Measurements from ENCODE around the gene IL1RL1.
A peak's percentile ranks its signal among the peaks of the same experiment; 100 is the strongest.

The IL1RL1 gene

DNA sequence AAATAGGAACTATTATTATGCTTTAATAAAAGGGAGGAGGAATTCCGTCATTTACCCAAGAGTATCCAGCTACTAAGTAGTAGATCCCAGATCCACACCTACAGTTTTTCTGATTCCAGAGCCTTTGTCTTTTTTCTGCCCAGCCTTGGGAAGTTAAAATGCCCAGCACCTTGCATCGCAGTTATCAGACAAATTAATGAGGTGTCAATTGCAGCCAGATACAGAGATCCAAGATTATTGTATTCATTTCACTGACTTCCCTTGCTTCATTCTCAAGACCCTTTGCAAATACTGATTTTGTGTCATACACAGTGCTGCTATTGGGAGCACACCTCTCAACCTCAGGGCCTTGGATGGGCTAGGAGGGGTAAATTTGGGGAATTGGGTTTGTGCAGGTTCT lies 45.4 kb downstream of the IL1RL1 start:
- Histone ChIP-seq H3K27ac (ENCODE audit: low read length) (peak overlapping the region; percentile 43), H3K4me3 (ENCODE audit: low read depth in 1 of 2, low read length in 2 of 2) (peak overlapping the region; percentile 64 to 76)

DNA sequence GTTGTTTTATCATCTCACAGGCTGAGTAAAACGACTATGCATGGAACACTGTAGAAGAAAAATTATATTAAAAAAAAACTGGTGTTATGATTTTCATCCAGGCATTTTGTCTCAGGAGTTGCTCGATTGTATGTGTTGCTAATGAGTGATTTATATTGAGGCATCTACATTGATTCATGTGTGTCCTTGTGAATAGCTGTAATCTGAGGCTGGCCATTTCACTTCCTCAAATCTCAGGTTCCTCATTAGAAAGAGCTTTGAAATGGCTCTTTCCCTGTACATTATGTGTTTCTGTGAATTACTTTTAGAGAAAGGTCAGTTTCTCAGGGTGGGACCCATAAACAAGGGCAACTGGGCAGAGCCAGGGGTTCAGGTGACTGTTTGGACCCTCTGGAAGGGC lies 46.6 kb downstream of the IL1RL1 start:
- Histone ChIP-seq H3K4me1 (ENCODE audit: control insufficient read depth in 1 of 2, insufficient read depth in 2 of 2, low read length in 2 of 2) (no peaks in the 10 kb centered on the region), H3K4me3 (ENCODE audit: low read depth in 1 of 2, low read length in 2 of 2) (no peak overlapping the region), H3K9me3 (ENCODE audit: control insufficient read depth in 1 of 2, low read length in 2 of 2) (no peaks in the 10 kb centered on the region), H3K27me3 (ENCODE audit: low read depth, low read length) (no peaks in the 10 kb centered on the region), H3K27ac (ENCODE audit: low read length) (no peak overlapping the region), H3K36me3 (ENCODE audit: control insufficient read depth in 1 of 2, insufficient read depth in 2 of 2, low read length in 2 of 2) (no peaks in the 10 kb centered on the region)

More for the DNA sequence above, 45.4 kb downstream of the IL1RL1 start:
- Histone ChIP-seq H3K9me3 (ENCODE audit: control insufficient read depth in 1 of 2, low read length in 2 of 2) (no peaks in the 10 kb centered on the region), H3K36me3 (ENCODE audit: control insufficient read depth in 1 of 2, insufficient read depth in 2 of 2, low read length in 2 of 2) (no peaks in the 10 kb centered on the region), H3K27me3 (ENCODE audit: low read depth, low read length) (no peaks in the 10 kb centered on the region), H3K4me1 (ENCODE audit: control insufficient read depth in 1 of 2, insufficient read depth in 2 of 2, low read length in 2 of 2) (no peaks in the 10 kb centered on the region)

DNA sequence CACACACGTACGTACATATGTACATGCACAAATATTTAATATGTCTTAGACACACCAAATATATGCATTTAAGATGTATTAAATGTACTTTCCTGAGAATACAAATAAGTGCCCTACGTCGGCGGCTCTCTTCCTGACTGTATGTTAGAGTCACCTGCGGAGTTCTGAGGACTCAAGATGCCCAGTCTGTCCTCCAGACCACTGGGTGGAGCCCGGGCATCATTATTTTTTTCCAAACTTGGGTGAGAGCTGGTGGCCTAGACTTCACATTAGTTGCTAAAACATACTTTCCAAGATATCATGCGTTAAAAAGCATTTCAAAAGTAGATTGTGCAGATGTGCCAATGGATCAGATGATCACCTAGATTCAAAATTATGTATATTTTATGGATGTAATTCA lies 47.1 kb downstream of the IL1RL1 start:
- H3K4me3 ChIP-seq (ENCODE audit: low read depth in 1 of 2, low read length in 2 of 2) = no peak overlapping the region
- H3K36me3 ChIP-seq (ENCODE audit: control insufficient read depth in 1 of 2, insufficient read depth in 2 of 2, low read length in 2 of 2) = no peaks in the 10 kb centered on the region
- H3K4me1 ChIP-seq (ENCODE audit: control insufficient read depth in 1 of 2, insufficient read depth in 2 of 2, low read length in 2 of 2) = no peaks in the 10 kb centered on the region
- no peak overlapping the region for H3K27ac ChIP-seq (ENCODE audit: low read length)
- no peaks in the 10 kb centered on the region for H3K9me3 ChIP-seq (ENCODE audit: control insufficient read depth in 1 of 2, low read length in 2 of 2)
- no peaks in the 10 kb centered on the region for H3K27me3 ChIP-seq (ENCODE audit: low read depth, low read length)

DNA sequence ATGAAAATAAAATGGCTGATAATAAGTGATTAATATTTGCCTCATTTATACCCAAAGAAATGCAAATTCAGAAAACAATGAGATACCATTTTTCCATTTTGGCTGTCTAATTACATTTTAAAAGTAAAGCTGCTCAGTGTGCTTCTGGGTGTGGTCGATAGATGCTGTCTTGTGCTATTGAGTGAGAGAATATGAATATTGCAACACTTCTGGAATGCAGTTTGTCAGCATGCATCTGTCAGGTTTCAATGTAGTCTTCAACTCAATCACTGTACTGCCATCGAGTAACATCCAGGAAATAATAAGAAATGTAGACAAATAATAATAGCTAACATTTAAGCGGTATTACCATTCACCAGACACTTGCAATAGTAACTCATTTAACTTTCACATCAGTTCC lies 48.2 kb downstream of the IL1RL1 start:
- no peaks in the 10 kb centered on the region for H3K9me3 ChIP-seq (ENCODE audit: control insufficient read depth in 1 of 2, low read length in 2 of 2)
- no peak overlapping the region for H3K27ac ChIP-seq (ENCODE audit: low read length)
- no peaks in the 10 kb centered on the region for H3K4me1 ChIP-seq (ENCODE audit: control insufficient read depth in 1 of 2, insufficient read depth in 2 of 2, low read length in 2 of 2)

DNA sequence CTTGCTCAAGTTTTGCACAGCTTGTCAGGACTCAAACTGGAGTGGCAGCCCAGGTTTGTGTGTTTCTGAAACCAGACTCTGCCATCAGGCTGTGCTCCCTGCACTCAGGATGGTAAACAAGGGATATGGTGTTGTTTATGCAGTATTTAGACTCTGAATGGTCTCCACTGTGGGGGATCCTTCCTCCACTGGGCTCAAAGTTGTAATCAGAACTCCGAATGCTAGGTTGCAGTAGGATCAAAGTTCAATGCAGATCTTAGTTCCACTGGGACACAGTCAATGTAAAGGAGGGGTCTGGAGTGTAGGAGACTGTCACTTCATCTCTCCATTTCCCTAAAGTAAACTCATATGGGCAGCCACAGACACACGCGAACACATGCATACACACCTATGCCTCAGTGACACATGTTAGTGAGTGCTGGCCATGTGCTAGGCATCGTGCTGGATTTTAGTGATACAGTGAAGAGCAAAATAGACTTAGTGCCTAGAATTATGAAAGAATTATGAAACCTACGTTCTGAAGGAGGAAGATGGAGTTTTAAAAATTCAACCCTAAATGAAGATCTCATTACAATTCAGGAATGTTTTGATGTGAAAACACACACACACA lies 50.4 kb downstream of the IL1RL1 start:
- no peaks in the 10 kb centered on the region for H3K4me1 ChIP-seq (ENCODE audit: control insufficient read depth in 1 of 2, insufficient read depth in 2 of 2, low read length in 2 of 2)
- no peak overlapping the region for H3K27ac ChIP-seq (ENCODE audit: low read length)
- no peaks in the 10 kb centered on the region for H3K27me3 ChIP-seq (ENCODE audit: low read depth, low read length)
- no peaks in the 10 kb centered on the region for H3K36me3 ChIP-seq (ENCODE audit: control insufficient read depth in 1 of 2, insufficient read depth in 2 of 2, low read length in 2 of 2)
- H3K4me3 ChIP-seq (ENCODE audit: low read depth in 1 of 2, low read length in 2 of 2) = no peak overlapping the region
- peaks cover 0 to 11% of the 10 kb centered on the region in 2 donors for H3K9me3 ChIP-seq (ENCODE audit: control insufficient read depth in 1 of 2, low read length in 2 of 2)

More for the DNA sequence above, 48.2 kb downstream of the IL1RL1 start:
- Histone ChIP-seq H3K27me3 (ENCODE audit: low read depth, low read length) (no peaks in the 10 kb centered on the region), H3K36me3 (ENCODE audit: control insufficient read depth in 1 of 2, insufficient read depth in 2 of 2, low read length in 2 of 2) (no peaks in the 10 kb centered on the region), H3K4me3 (ENCODE audit: low read depth in 1 of 2, low read length in 2 of 2) (no peak overlapping the region)

DNA sequence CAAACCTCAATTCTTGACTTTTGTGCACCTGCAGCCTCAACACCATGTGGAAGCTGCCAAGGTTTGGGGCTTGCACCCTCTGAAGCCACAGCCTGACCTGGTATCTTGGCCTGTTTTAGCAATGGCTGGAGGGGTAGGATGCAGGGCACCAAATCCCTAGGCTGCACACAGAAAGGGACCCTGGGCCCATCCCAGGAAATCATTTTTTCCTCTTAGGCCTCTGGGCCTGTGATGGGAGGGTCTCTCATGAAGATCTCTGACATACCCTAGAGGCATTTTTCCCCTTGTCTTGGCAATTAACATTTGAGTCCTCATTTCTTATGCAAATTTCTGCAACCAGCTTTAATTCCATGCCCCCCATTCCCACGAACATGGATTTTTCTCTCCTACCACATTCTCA lies 54.4 kb downstream of the IL1RL1 start:
- Histone ChIP-seq H3K27me3 (ENCODE audit: low read depth, low read length) (no peaks in the 10 kb centered on the region), H3K27ac (ENCODE audit: low read length) (no peak overlapping the region), H3K4me1 (ENCODE audit: control insufficient read depth in 1 of 2, insufficient read depth in 2 of 2, low read length in 2 of 2) (no peaks in the 10 kb centered on the region), H3K4me3 (ENCODE audit: low read depth in 1 of 2, low read length in 2 of 2) (no peak overlapping the region), H3K36me3 (ENCODE audit: control insufficient read depth in 1 of 2, insufficient read depth in 2 of 2, low read length in 2 of 2) (no peaks in the 10 kb centered on the region), H3K9me3 (ENCODE audit: control insufficient read depth in 1 of 2, low read length in 2 of 2) (peaks cover 0 to 12% of the 10 kb centered on the region in 2 donors)

DNA sequence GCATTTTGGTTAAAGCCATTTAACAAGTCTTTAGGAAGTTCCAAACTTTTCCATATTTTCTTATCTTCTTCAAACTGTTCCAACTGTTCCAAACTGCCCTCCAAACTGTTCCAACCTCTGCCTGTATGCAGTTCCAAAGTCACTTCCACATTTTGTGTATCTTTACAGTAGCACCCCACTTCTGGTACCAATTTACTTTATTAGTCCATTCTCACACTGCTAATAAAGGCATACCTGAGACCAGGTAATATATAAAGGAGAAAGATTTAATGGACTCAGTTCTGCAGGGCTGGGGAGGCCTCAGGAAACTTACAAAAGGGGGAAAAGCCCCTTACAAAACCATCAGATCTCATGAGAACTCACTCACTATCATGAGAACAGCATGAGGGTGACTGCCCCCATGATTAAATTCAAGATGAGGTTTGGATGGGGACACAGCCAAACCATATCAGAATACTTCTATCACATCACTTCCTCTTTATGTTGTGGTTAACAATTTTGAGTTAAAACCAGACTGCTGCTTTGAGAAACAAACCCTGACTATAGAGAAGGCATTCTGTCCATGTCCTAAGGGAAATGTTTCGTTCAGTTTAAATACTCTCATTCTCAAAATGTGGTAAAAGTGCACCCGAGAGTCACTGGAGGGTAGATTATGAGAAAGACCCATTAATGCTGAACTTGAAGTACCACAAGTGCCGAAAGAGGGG lies 55.2 kb downstream of the IL1RL1 start:
- Histone ChIP-seq H3K27me3 (ENCODE audit: low read depth, low read length) (no peaks in the 10 kb centered on the region), H3K27ac (ENCODE audit: low read length) (no peak overlapping the region), H3K4me1 (ENCODE audit: control insufficient read depth in 1 of 2, insufficient read depth in 2 of 2, low read length in 2 of 2) (no peaks in the 10 kb centered on the region)

DNA sequence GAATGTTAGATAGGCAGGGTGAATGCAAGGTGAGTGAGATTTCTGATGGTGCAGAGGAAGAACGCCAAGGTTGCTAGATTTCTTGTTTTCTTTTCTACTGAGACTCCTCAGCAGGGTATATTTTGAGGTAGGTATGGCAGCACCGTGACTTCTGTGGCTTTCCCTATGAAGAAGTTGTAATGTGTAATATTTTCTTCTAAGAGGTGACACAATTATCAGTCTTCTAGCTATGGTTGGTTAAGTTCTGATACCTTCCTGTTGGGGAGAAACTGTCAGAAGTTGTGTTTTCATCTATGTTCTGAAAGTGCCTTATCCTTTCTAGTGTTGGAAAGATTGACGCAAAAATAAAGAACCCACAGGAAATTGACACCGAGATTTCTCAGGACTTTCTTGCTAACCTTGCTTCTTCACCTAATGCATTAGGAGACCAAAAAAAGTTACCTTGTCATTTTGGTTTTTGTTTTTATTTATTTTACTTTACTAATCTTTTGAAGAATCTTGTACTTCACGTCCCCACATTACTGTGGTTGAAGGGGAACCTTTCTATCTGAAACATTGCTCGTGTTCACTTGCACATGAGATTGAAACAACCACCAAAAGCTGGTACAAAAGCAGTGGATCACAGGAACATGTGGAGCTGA lies 56.1 kb downstream of the IL1RL1 start:
- Histone ChIP-seq H3K27ac (ENCODE audit: low read length) (no peak overlapping the region), H3K27me3 (ENCODE audit: low read depth, low read length) (no peaks in the 10 kb centered on the region), H3K4me3 (ENCODE audit: low read depth in 1 of 2, low read length in 2 of 2) (no peak overlapping the region), H3K4me1 (ENCODE audit: control insufficient read depth in 1 of 2, insufficient read depth in 2 of 2, low read length in 2 of 2) (no peaks in the 10 kb centered on the region), H3K9me3 (ENCODE audit: control insufficient read depth in 1 of 2, low read length in 2 of 2) (peaks cover 0 to 12% of the 10 kb centered on the region in 2 donors), H3K36me3 (ENCODE audit: control insufficient read depth in 1 of 2, insufficient read depth in 2 of 2, low read length in 2 of 2) (no peaks in the 10 kb centered on the region)

More for the DNA sequence above, 55.2 kb downstream of the IL1RL1 start:
- H3K9me3 ChIP-seq (ENCODE audit: control insufficient read depth in 1 of 2, low read length in 2 of 2) = peaks cover 0 to 12% of the 10 kb centered on the region in 2 donors
- H3K4me3 ChIP-seq (ENCODE audit: low read depth in 1 of 2, low read length in 2 of 2) = no peak overlapping the region
- H3K36me3 ChIP-seq (ENCODE audit: control insufficient read depth in 1 of 2, insufficient read depth in 2 of 2, low read length in 2 of 2) = no peaks in the 10 kb centered on the region

DNA sequence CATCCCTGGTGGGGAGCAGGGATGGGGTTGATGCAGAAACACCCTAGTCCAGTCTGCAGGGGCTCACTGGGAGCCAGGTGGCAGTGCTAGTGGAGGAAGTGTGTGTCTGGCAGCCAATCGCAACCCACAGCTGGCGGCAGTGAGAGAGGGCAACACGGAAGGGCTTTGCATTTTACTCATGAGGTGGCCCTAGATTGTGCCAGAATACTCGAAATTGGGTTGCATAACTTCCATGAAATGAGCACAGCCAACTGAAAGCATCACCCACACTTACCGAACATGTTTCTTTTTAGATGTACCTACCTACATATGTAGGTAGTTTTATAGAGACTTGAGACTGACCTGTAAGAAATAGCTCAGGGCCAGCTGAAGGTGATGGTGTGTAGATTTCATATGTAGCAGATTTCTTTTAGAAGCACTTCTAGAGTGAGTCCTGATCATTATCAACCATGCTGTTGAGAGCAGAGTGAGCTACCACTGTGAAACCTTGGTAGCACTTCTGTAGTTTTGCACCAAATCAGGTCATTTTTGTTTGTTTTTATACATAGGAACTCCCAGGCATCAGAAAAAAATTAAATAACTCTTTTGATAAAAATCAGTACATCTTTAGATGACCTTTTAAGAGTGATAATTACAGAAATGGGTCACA lies 57.2 kb downstream of the IL1RL1 start:
- H3K27ac ChIP-seq (ENCODE audit: low read length) = no peak overlapping the region
- H3K4me1 ChIP-seq (ENCODE audit: control insufficient read depth in 1 of 2, insufficient read depth in 2 of 2, low read length in 2 of 2) = no peaks in the 10 kb centered on the region
- peaks cover 0 to 12% of the 10 kb centered on the region in 2 donors for H3K9me3 ChIP-seq (ENCODE audit: control insufficient read depth in 1 of 2, low read length in 2 of 2)
- H3K27me3 ChIP-seq (ENCODE audit: low read depth, low read length) = no peaks in the 10 kb centered on the region
- no peak overlapping the region for H3K4me3 ChIP-seq (ENCODE audit: low read depth in 1 of 2, low read length in 2 of 2)
- H3K36me3 ChIP-seq (ENCODE audit: control insufficient read depth in 1 of 2, insufficient read depth in 2 of 2, low read length in 2 of 2) = no peaks in the 10 kb centered on the region

DNA sequence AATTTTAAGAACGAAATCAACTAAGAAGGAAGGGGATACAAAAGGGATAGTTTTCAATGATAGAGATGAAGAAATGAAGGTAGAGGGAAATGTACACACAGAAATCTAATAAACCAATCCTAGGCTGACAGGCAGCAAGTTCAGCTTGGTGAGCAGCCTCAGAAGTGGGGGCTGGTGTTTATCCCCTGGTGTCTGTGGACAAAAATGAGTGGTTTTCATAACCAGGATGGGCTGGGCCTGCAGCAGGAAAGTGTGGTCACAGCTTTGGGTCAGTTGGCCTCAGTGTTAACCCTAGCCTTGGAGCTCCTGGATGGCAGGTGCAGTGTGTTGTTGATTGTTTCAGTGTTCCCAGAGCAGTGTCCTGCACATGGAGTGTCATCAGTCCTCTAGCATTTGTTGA lies 58.5 kb downstream of the IL1RL1 start:
- H3K36me3 ChIP-seq (ENCODE audit: control insufficient read depth in 1 of 2, insufficient read depth in 2 of 2, low read length in 2 of 2) = no peaks in the 10 kb centered on the region
- no peaks in the 10 kb centered on the region for H3K4me1 ChIP-seq (ENCODE audit: control insufficient read depth in 1 of 2, insufficient read depth in 2 of 2, low read length in 2 of 2)
- no peak overlapping the region for H3K4me3 ChIP-seq (ENCODE audit: low read depth in 1 of 2, low read length in 2 of 2)
- no peak overlapping the region for H3K27ac ChIP-seq (ENCODE audit: low read length)
- no peaks in the 10 kb centered on the region for H3K27me3 ChIP-seq (ENCODE audit: low read depth, low read length)
- H3K9me3 ChIP-seq (ENCODE audit: control insufficient read depth in 1 of 2, low read length in 2 of 2) = peaks cover 0 to 12% of the 10 kb centered on the region in 2 donors

DNA sequence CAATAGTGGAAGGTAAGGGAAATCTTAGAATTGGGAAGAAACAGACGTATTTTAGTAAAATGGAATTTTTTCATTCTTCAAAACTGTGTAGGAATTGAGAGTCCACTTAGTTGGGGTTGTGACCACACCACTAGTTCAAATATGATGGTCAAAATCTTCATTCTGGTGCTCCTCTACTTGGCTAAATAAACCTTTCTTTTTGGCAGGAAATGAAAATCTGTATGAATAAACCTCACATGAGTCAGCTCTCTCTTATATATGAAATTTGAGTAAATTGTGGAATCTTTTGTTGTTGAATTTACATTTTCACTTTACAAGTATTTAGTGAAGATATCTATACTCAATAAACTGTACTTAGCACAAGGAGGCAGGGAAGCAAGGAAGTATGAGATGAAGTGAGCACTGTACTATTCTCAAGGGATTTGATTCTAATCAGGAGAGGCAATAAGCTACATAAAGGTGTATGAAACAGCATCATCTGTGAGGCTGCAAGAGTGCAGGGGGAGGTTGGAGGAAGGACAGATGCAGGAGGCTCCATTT lies 64.8 kb downstream of the IL1RL1 start:
- no peak overlapping the region for H3K4me3 ChIP-seq (ENCODE audit: low read depth in 1 of 2, low read length in 2 of 2)
- H3K27me3 ChIP-seq (ENCODE audit: low read depth, low read length) = no peaks in the 10 kb centered on the region
- H3K4me1 ChIP-seq (ENCODE audit: control insufficient read depth in 1 of 2, insufficient read depth in 2 of 2, low read length in 2 of 2) = no peaks in the 10 kb centered on the region
- H3K9me3 ChIP-seq (ENCODE audit: control insufficient read depth in 1 of 2, low read length in 2 of 2) = no peaks in the 10 kb centered on the region
- H3K27ac ChIP-seq (ENCODE audit: low read length) = no peak overlapping the region
- no peaks in the 10 kb centered on the region for H3K36me3 ChIP-seq (ENCODE audit: control insufficient read depth in 1 of 2, insufficient read depth in 2 of 2, low read length in 2 of 2)

Data from muscle layer of duodenum (tissue), 2 donors.